ENCODE results near the gene MEAF6.

GRCh38 chr1:37458551-37458950, 56.0 kb downstream of the MEAF6 start:
- TF ChIP-seq NFIC (IDR thresholded peaks at IDR 0.05; ENCODE audit: borderline replicate concordance), result no peak
- no peak for TF ChIP-seq RFX5 (IDR thresholded peaks at IDR 0.05; ENCODE audit: low read length)
- TF ChIP-seq TAF1 (IDR thresholded peaks at IDR 0.05; ENCODE audit: borderline replicate concordance, low read depth, low read length), result no peak
- no peak for TF ChIP-seq MXI1 (IDR thresholded peaks at IDR 0.05; ENCODE audit: low read depth, low read length)

Data from SK-N-SH (cell line).